ENCODE data around the gene TRIM24.

The TRIM24 gene

GRCh38 chr7:138573741-138574140 is 113.7 kb downstream of the TRIM24 start:
- in situ Hi-C loops (cut with HindIII; ENCODE audit: low pct_ligation_motif_present, low sequenced_read_pairs) = no loop called here
- DNase-seq = no peak
- Histone ChIP-seq H3K36me3 (replicated peaks) (peaks cover 6% of the 10 kb centered on the region), H3K27me3 (replicated peaks) (no peaks in the 10 kb centered on the region), H3K27ac (no peak overlapping the region), H3K4me3 (ENCODE audit: low read depth, low read length) (no peak overlapping the region)
- no peak for TF ChIP-seq CTCF (IDR thresholded peaks at IDR 0.05; ENCODE audit: low read depth, low read length, missing control alignments)

- DNase-seq = no peak
- Histone ChIP-seq H3K4me3 (ENCODE audit: low read depth, low read length) (no peak overlapping the region), H3K27me3 (replicated peaks) (no peaks in the 10 kb centered on the region), H3K36me3 (replicated peaks) (peaks cover 13% of the 10 kb centered on the region), H3K27ac (no peak overlapping the region)
- TF ChIP-seq CTCF (IDR thresholded peaks at IDR 0.05; ENCODE audit: low read depth, low read length, missing control alignments) = no peak
- in situ Hi-C loops (cut with HindIII; ENCODE audit: low pct_ligation_motif_present, low sequenced_read_pairs) = no loop called here
Measured at GRCh38 chr7:138575897-138576428, 115.9 kb downstream of the TRIM24 start.

GRCh38 chr7:138579136-138579535 is 119.1 kb downstream of the TRIM24 start:
- Histone ChIP-seq H3K4me3 (ENCODE audit: low read depth, low read length) (no peak overlapping the region), H3K27me3 (replicated peaks) (no peaks in the 10 kb centered on the region), H3K36me3 (replicated peaks) (peaks cover 8% of the 10 kb centered on the region), H3K27ac (no peak overlapping the region)
- no peak for DNase-seq
- TF ChIP-seq CTCF (IDR thresholded peaks at IDR 0.05; ENCODE audit: low read depth, low read length, missing control alignments) = no peak
- in situ Hi-C loops (cut with HindIII; ENCODE audit: low pct_ligation_motif_present, low sequenced_read_pairs) = no loop called here

- Histone ChIP-seq H3K36me3 (replicated peaks) (peaks cover 8% of the 10 kb centered on the region), H3K27ac (no peak overlapping the region), H3K27me3 (replicated peaks) (no peaks in the 10 kb centered on the region), H3K4me3 (ENCODE audit: low read depth, low read length) (no peak overlapping the region)
- DNase-seq = no peak
- no peak for TF ChIP-seq CTCF (IDR thresholded peaks at IDR 0.05; ENCODE audit: low read depth, low read length, missing control alignments)
- in situ Hi-C loops (cut with HindIII; ENCODE audit: low pct_ligation_motif_present, low sequenced_read_pairs) = no loop called here
Measured at GRCh38 chr7:138579671-138580070, 119.6 kb downstream of the TRIM24 start.

- no peak for TF ChIP-seq CTCF (IDR thresholded peaks at IDR 0.05; ENCODE audit: low read depth, low read length, missing control alignments)
- Histone ChIP-seq H3K27ac (no peak overlapping the region), H3K27me3 (replicated peaks) (no peaks in the 10 kb centered on the region), H3K4me3 (ENCODE audit: low read depth, low read length) (no peak overlapping the region), H3K36me3 (replicated peaks) (peaks cover 8% of the 10 kb centered on the region)
- in situ Hi-C loops (cut with HindIII; ENCODE audit: low pct_ligation_motif_present, low sequenced_read_pairs) = no loop called here
- DNase-seq = no peak
Measured at GRCh38 chr7:138581065-138581464, 121.0 kb downstream of the TRIM24 start.

GRCh38 chr7:138584283-138584682 is 124.2 kb downstream of the TRIM24 start:
- no peak overlapping the region for H3K4me3 ChIP-seq (ENCODE audit: low read depth, low read length)
- no peaks in the 10 kb centered on the region for H3K27me3 ChIP-seq (replicated peaks)
- H3K27ac ChIP-seq = no peak overlapping the region
- in situ Hi-C loops (cut with HindIII; ENCODE audit: low pct_ligation_motif_present, low sequenced_read_pairs) = no loop called here
- peaks cover 8% of the 10 kb centered on the region for H3K36me3 ChIP-seq (replicated peaks)
- no peak for DNase-seq
- TF ChIP-seq CTCF (IDR thresholded peaks at IDR 0.05; ENCODE audit: low read depth, low read length, missing control alignments) = no peak

Measured in brain microvascular endothelial cell (primary cell).